Umbilical cord (tissue), 2 donors: ENCODE data around the gene ACTL7B. TPM values are rescaled to one million over a fixed set of nuclear protein-coding genes. Genes with fewer than 3 reads are reported as not detected.
A peak's percentile ranks its signal among the peaks of the same experiment; 100 is the strongest.
"Not testable (repeated sequence)": the region's sequence is repeated elsewhere in the genome, so short reads cannot be mapped to it uniquely, and the experiment has no call there.

ENCODE experiments used
- DNase-seq: peaks from one replicate; pipeline ENCODE4 v3.0.0-alpha.2; 2015; ENCODE audit warnings: low spot score
- total RNA-seq: library from RNA; depleted of rRNA; stranded (reverse); fragments of >200 nt; gene quantifications from one replicate; pipeline ENCODE4 v1.2.3, GENCODE V29; 2014; ENCODE audit warnings: low replicate concordance; ENCODE audit not compliant: insufficient read depth

The ACTL7B gene, protein sequence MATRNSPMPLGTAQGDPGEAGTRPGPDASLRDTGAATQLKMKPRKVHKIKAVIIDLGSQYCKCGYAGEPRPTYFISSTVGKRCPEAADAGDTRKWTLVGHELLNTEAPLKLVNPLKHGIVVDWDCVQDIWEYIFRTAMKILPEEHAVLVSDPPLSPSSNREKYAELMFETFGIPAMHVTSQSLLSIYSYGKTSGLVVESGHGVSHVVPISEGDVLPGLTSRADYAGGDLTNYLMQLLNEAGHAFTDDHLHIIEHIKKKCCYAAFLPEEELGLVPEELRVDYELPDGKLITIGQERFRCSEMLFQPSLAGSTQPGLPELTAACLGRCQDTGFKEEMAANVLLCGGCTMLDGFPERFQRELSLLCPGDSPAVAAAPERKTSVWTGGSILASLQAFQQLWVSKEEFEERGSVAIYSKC
- total RNA-seq = 1.4 TPM

DNA sequence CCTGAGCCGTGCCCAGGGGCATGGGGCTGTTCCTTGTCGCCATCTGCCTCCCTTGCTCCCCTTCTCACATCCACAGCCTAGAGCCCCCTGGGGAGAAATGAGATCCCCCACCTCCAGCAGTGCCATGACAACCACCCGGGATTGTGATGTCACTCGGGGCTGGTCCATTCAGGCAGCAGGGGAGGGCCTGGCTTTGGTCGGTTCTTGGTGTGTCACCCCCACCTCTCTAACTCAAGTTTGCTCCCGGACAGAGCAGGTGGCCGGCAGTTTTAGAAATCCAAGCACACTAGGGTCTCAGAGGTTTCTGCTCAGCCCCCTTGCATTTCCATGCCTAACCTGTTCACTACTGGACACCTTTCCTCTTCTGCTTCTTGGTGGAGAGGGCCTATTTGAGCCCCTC lies at the start of gene ACTL7B:
ACTL7B (minus strand) TSS at position 99 of the 400 bp plus-strand sequence; CDS start at position 43, 56 bp downstream.
- no peak for DNase-seq

DNA sequence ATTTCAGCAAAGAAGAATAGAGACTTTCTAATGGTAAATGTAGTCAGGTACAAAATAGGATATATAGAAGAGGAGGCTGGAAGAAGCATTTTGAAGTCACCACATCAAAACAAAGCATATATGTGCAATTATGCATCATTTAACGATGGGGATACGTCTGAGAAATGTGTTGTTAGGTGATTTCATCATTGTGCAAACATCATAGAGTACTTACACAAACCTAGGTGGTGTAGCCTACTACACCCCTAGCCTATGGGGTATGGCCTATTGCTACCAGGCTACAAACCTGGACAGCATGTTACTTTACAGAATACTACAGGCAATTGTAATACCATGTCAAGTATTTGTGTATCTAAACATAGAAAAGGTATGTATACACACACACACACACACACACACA lies 49.7 kb upstream of the ACTL7B start:
- DNase-seq = no peak

DNA sequence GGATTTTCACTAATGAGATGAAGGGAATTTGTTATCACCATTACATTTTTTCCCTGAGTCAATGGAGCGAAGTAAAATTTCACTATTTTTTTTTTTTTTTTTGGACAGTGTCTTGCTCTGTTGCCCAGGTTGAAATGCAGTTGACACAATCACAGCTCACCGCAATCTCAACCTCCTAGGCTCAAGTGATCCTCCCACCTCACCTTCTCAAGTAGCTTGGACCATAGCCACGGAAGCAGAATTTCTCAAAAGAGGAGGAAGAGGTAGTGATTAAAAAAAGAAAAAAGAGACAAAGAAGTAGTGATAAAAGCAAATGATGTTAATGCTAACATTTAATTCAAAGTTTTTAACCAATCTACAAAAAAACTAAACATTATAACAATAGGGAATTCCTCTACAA lies 48.4 kb upstream of the ACTL7B start:
- DNase-seq = no peak

DNA sequence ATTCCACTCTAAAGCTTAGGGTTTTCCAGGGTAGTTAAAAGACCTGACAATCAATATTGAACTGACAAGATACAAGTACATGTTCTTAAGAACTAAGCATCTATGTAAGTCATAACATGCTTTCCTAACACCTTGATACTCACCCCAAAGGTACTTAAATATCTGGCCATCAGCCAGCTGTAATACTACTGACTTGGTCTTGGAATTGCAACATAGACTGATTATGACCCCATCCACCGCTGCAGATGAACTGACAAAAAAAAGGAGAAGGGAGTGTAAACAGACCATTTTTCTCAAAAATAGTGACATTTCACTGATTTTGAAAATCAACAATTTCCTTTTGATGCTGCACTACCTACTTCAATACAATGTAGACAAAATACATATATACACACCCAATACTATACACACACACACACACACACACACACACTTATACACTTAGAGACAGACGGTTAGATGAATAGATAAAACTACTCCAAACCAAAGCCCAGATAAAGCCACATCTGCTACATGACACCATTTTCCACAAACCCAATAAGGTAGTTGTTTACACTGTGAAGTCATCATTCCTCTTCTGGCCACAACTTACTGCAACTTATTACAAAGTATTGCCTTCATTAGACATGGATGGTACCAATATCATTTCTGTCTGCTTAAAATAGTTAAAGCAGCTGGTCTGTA lies 47.8 kb upstream of the ACTL7B start:
- no peak for DNase-seq

DNA sequence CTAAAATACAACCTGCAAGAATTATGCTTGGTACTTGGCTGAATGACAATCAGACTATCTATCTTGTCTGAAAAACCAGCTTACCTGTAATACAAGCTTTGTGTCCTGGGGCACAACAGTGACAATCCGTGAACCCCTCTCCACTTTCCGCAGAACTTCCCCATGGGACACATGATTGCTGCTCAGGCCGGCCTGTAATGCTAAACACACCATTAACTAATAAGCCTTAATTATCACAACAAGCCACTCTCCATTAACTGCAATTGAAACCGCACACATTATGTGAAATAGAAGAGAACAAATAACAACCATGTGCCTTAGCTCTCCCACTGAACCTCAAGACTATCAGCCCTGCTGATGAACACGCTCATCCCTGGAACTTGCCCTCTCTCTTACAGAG lies 44.4 kb upstream of the ACTL7B start:
- no peak for DNase-seq

DNA sequence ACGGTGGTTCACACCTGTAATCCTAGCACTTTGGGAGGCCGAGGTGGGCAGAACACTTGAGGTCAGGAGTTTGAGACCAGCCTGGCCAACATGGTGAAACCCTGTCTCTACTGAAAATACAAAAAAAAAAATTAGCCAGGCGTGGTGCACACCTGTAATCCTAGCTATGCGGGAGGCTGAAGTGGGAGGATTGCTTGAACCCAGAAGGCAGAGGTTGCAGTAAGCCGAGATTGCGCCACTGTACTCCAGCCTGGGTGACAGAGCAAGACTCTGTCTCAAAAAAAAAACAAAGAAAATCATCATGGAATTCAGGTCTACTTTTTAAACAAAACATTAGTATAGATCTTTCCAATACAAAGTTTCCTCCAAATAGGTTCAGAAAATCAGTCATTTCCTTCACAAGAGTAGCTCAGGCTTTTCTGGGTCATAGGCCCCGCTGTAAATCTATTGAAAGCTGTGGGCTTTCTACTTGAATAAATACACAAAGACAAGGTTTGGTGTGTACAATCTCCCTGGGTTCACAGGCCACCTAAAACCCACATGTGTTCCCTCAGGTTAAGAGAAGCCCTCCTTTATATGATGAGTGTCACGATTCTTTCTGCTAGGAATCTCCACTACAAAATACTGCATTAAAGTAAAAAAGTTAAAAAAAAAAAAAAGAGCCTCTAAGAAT lies 43.4 kb upstream of the ACTL7B start:
- DNase-seq = not testable (repeated sequence)

DNA sequence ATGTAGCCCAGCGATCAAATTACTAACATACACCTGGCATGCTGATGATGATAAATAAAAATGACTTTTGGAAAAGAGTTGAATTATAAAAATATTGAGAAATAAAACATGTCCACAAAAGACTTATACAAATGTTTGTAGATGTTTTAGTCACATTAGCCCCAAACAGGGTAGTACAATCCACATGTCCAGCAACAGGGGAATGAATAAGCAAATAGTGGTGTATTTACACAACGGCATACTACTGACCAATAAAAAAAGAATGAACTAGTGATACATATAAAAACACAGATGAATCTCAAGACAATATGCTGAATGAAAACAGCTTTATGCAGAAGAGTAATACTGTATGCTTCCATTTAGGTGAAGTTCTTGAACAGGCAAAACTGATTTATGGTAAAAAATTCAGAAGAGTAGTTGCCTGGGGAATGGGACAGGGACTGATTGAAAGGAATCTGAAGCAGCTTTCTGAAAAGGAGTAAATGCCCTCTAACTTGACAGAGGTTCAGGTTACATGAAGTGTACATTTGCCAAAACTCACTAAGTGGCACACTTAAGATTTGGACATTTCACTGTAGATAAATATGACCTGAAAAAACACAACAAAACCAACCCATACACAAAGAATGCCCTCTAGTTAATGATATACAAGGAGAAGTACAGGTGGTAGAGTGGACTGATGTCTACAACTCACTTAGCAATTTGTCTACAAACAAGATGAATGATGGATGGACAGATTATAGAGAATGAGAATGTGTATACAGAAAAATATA lies 41.7 kb upstream of the ACTL7B start:
- no peak for DNase-seq

DNA sequence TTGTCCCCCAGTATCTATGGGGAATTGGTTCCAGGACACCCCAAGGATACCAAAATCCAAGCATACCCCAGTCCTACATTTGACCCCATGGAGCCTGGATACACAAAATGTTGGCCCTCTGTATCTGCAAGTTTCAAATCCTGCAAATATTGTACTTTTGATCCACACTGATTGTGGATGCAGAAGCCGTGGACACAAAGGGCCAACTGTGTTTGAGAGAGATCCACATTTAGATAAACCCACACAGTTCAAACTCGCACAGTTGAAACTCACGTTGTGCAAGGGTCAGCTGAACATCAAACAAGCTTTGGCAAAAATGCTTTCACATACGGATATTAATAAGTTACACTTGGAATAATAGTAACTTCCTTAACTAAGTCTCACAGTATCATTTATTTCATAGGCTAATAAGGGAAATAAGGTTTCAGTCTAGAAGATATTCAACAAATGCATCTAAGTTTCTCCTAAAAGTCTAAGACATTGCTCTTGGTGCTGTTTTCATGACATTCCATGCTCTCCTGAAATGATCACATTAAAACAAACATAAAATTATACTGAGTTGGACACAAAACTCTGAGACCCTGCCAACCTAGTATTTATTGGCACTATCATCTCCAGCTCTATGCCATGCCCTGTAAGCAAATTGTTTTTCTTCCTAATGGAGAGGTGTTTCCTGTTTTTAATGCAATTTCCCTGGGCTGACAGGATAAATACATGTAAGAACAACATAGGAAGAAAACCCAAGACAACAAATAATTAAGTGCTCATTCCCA lies 38.6 kb upstream of the ACTL7B start:
- no peak for DNase-seq

DNA sequence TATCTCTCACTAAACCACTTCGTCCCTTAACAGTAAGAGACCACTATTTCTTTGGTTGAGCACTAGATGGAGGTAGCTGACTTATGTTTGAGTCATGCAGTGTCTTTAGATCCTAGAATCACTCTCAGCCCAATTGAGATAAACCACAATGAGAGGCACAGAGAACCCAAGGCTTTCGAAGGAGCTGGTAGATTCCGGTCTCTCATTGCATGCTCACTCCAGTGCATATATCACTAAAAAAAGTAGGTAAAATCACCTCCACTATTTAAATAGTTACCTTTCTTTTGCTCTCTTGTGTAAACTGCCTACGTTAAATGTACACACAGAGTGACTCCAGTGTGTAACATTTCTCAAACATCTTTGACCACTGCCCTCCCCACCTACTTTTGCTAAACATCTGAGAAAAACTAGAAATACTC lies 33.9 kb upstream of the ACTL7B start:
- peak; percentile 15 for DNase-seq

DNA sequence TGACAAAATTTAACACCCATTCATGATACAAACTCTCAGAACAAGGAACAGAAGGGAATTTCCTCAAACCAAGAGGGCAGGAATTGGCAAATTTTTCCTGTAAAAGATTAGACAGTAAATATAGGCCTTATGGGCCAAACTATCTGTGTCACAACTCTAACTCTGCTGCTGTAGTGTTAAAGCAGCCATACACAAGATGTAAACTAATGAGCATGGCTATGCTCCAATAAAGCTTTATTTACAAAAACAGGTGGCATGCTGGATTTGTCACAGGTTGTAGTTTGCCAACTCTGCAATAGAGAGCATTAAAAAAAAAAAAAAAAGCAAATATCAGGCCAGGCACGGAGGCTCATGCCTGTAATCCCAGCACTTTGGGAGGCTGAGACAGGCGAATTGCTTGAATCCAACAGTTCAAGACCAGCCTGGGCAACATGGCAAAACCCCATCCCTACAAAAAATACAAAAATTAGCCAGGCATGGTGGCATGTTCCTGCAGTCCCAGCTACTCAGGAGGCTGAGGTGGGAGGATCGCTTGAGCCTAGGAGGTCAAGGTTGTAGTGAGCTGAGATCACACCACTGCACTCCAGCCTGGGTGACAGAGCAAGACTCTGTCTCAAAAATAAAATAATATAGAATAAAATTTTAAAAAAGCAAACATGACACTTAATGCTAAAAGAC lies 30.9 kb upstream of the ACTL7B start:
- not testable (repeated sequence) for DNase-seq

DNA sequence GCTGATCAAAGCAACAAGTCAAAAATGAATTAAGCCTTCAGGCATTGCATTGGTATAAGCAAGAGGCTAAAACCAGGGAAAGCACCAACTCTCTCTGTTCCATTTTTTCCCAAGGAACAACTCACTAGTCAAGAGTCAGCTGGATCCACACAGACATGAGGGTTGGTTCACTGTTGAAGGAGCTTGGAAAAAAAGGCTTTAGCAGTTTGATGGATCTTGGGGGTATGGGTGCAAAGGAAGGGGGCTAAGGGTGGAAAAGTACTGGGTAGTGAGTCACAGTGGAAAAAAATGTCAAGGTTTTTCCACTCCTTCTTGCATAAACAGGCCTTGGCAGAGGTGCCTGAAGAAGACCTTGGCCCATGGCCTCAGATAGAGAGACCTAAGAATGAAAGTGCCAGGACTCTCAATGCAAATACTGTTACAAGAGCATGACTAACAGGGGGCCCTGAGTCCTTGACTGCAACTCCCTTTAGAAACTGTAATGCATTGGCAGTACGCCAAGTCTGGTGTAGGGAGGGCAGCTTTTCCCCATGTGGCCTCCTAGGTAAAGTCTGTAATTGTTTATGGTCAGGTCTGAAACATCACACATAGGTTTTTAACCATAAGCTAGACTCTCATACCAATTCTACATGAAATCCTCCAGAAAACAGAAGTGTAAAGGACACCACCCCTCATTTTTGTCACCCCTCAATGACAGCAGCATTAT lies 30.0 kb upstream of the ACTL7B start:
- DNase-seq = peak; percentile 54

DNA sequence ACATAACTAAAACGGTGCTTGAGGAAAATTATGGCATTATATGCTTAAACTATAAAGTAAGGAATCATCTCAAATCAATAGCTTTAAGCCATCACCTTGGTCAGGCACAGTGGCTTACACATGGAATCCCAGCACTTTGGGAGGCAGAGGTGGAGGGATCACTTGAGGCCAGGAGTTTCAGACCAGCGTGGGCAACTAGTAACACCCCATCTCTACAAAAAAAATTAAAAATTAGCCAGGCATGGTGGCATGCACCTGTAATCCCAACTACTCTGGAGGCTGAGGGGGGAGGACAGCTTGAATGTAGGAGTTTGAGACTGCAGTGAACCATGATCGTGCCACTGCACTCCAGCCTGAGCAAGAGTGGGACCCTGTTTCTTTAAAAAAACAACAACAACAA lies 28.9 kb upstream of the ACTL7B start:
- no peak for DNase-seq

DNA sequence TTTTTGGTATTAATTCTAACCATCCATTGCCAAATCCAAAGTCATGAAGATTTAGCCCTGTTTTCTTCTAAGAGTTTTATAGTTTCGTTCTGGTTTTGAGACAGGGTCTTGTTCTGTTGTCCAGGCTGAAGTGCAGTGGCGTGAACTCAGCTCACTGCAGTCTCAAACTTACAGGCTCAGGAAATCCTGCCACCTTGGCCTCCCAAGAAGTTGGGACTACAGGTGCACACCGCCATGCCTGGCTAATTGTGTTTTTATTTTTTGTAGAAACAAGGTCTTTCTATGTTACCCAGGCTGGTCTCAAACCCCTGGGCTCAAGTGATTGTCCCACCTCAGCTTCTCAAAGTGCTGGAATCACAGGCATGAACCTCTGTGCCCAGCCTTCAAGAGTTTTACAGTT lies 27.3 kb upstream of the ACTL7B start:
- DNase-seq = no peak

DNA sequence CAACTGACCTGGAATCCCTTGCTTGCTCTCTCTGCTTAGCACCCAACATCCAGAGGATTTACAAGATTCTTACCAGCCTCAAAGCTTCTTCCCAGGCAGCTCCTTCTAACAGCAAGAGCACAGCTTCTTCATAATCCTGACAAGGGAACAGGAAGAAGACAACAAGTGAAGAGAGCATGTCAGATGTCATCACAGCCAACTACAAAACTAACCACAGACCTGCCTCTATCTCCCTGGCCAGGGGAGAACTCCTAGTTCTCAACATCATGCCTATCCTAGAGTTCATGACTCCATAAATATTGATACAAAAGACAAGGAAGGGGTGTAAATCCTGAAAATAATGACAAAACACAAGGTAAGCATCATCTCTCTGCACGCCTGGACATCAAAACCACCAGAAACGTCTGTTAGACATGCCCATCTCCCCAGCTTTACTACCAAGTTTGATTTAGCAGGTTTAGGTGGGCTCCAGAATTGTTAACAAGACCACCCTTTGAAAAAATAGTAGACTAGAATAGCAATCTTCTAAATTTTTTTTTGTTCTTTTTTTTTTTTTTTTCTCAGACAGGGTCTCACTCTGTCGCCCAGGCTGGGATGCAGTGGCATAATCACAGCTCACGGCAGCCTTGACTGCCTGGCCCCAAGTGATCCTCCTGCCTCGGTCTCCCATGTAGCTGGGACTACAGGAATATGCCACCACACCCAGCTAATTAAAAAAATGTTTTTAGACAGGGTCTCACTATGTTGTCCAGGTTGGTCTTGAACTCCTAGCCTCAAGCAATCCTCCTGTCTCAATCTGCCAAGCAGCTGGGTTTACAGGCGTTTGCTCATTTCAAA lies 26.5 kb upstream of the ACTL7B start:
- no peak for DNase-seq

DNA sequence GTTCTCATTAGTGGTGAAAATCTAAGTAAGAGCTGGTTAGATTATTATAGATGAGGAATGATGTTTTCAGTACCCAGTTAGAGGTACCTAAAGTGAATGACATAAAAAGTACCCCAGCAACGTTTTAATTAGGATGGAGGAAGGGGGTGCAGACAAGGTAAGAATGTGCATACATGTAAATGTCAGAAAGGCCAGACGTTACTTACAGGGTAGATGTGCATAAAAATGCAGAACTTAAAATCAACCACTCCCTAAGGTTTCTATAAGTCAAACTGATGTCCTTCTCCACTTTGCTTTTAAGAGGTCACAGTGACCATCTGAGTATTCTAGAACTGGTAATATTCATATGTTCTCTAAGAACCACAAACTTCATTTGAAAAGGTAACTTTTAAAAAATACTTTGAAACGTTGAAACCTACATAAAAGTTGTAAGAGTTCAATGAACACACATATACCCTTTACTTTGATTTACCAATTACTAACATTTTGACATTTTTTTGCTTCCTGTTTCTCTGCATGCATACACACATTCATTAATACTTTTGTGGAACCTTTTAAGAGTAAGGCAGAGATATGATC lies 25.0 kb upstream of the ACTL7B start:
- DNase-seq = no peak

DNA sequence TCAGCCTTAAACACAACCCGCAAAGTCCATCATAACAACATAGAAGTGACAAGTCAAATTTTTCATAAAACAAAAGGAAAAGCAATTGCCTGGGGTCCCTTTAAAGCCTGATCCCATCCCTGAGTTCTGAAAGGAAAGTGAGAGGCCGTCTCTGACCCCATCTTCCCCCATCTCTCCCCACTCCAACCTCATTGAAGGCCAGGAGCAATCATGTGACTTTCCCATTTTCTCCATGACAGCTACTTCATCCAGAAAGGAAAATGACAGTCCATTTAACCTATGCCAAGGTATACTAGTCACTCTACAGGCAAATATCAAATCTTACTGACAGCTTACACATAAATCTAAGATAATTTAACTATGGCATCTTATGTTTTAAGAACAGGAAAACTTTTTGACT lies 21.7 kb upstream of the ACTL7B start:
- DNase-seq = no peak

DNA sequence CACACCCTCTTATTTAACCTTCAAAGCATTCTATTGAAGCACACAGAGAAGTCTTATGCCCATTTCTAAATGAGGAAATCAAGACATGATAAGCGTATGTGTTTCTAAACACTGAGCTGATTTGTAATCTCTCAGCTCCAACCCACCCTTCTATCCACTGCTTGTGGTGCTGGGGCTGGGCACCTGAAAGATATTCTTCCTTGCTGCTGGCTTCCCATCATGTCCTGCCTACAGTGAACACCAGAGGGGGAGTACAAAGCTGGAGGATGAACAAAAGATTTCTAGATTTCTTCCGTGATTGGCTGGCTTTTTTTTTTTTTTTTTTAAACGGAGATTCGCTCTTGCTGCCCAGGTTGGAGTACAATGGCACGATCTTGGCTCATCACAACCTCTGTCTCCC lies 20.6 kb upstream of the ACTL7B start:
- no peak for DNase-seq

DNA sequence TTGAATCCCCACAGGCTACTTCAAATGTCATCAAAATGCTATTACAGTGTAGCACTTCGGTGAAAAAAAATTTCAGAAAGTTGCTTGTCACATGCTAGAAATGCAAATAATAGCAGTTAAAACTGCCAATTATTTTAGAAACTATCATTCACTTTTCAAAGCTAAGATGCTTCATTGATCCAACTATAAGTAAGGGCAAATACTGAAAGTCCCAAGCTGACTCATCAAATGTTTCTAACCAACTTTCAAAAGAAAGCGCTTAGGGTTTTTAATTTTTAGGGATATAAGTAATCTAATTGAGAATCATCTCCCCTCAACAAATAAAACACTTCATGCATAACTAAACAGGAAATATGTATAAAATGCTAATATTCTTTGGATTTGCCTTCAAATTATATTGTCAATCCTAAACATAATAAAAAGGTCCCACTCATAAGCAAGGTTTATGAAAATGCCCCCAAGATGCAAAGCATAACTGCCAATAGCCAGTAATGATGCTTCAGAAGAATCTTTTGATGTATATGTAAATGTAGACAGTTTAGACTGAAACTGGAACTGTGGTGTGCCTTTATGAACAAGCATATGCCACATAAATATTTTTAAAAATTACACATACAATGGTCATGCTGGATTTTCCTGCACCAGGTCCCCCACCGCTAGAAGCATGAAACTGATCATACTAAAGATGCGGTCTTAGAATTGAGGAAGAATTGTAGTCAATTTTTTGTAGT lies 18.4 kb upstream of the ACTL7B start:
- DNase-seq = no peak
